ENCODE results near the gene EHD4.

The EHD4 gene

GRCh38 chr15:41972253-41973242 is at the start of gene EHD4:
Gene EHD4 (minus strand): TSS chr15:41972557. CDS start chr15:41972494, 63 bp downstream.
- DNase-seq (ENCODE audit: low read depth), result peak; percentile 90

GRCh38 chr15:42021593-42021992 is 49.2 kb upstream of the EHD4 start:
- no peak for DNase-seq (ENCODE audit: low read depth)

GRCh38 chr15:42020713-42021273 is 48.4 kb upstream of the EHD4 start, which contains the start of gene PLA2G4E:
Gene PLA2G4E (minus strand): TSS chr15:42021042. CDS start chr15:42021030, 12 bp downstream.
- DNase-seq (ENCODE audit: low read depth), result no peak

- no peak for DNase-seq (ENCODE audit: low read depth)
Measured at GRCh38 chr15:42018306-42019224, 46.2 kb upstream of the EHD4 start.

GRCh38 chr15:42016971-42017370 is 44.6 kb upstream of the EHD4 start:
- DNase-seq (ENCODE audit: low read depth), result no peak

- no peak for DNase-seq (ENCODE audit: low read depth)
Measured at GRCh38 chr15:42014406-42014805, 42.0 kb upstream of the EHD4 start.

GRCh38 chr15:42012928-42013482 is 40.6 kb upstream of the EHD4 start:
- DNase-seq (ENCODE audit: low read depth), result no peak

GRCh38 chr15:42012241-42012640 is 39.9 kb upstream of the EHD4 start:
- DNase-seq (ENCODE audit: low read depth), result no peak

- no peak for DNase-seq (ENCODE audit: low read depth)
Measured at GRCh38 chr15:42011074-42011473, 38.7 kb upstream of the EHD4 start.

- DNase-seq (ENCODE audit: low read depth), result no peak
Measured at GRCh38 chr15:42010434-42010833, 38.1 kb upstream of the EHD4 start.

GRCh38 chr15:42009474-42009873 is 37.1 kb upstream of the EHD4 start:
- DNase-seq (ENCODE audit: low read depth), result no peak

GRCh38 chr15:42009022-42009421 is 36.7 kb upstream of the EHD4 start:
- DNase-seq (ENCODE audit: low read depth), result no peak

GRCh38 chr15:42007386-42007785 is 35.0 kb upstream of the EHD4 start:
- no peak for DNase-seq (ENCODE audit: low read depth)

- no peak for DNase-seq (ENCODE audit: low read depth)
Measured at GRCh38 chr15:42002333-42002732, 30.0 kb upstream of the EHD4 start.

- DNase-seq (ENCODE audit: low read depth), result no peak
Measured at GRCh38 chr15:42001236-42001635, 28.9 kb upstream of the EHD4 start.

- DNase-seq (ENCODE audit: low read depth), result no peak
Measured at GRCh38 chr15:41999290-42000285, 27.2 kb upstream of the EHD4 start.

- DNase-seq (ENCODE audit: low read depth), result no peak
Measured at GRCh38 chr15:41997845-41998244, 25.5 kb upstream of the EHD4 start.

GRCh38 chr15:41996921-41997592 is 24.7 kb upstream of the EHD4 start:
- DNase-seq (ENCODE audit: low read depth), result no peak

- no peak for DNase-seq (ENCODE audit: low read depth)
Measured at GRCh38 chr15:41996376-41996775, 24.0 kb upstream of the EHD4 start.

GRCh38 chr15:41995476-41995855 is 23.1 kb upstream of the EHD4 start:
- no peak for DNase-seq (ENCODE audit: low read depth)
